ENCODE measurements around the gene EDDM3A.
"Not testable (repeated sequence)": the region's sequence is repeated elsewhere in the genome, so short reads cannot be mapped to it uniquely, and the experiment has no call there.

Gene EDDM3A

DNA sequence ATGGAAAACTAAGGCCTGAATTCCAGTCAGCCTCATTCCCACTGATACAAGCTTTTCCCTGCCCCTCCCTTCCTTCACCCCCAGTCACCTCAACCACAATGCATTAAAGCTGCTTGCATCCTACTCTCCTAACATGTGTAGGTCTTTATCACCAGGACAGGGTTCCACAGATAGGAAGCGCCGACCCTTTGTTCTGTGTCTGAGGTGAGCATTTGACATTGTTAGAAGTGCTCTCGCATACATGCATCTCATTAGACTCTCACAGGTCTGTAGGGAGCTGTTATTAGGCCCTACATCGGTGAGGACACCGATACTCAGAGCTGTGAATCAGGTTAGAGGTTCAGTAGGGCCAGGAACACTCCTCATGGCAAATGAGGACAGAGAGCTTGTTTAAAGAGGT lies 13.2 kb upstream of the EDDM3A start:
- Histone ChIP-seq H3K27ac (ENCODE audit: low read depth, low read length) (no peak overlapping the region), H3K36me3 (ENCODE audit: control insufficient read depth in 1 of 2, insufficient read depth in 2 of 2, low read length in 2 of 2) (no peaks in the 10 kb centered on the region), H3K9me3 (ENCODE audit: control insufficient read depth in 1 of 2, low read length in 2 of 2) (no peaks in the 10 kb centered on the region), H3K4me1 (ENCODE audit: control insufficient read depth in 1 of 2, insufficient read depth in 2 of 2, low read length in 2 of 2) (peaks cover 0 to 3% of the 10 kb centered on the region in 2 donors), H3K9ac (ENCODE audit: low read depth in 1 of 2, low read length in 2 of 2) (no peak overlapping the region), H3K4me3 (ENCODE audit: low read depth in 1 of 2, low read length in 2 of 2) (no peak overlapping the region), H3K27me3 (ENCODE audit: control insufficient read depth in 1 of 2, insufficient read depth in 2 of 2, low read length in 2 of 2) (no peaks in the 10 kb centered on the region)

DNA sequence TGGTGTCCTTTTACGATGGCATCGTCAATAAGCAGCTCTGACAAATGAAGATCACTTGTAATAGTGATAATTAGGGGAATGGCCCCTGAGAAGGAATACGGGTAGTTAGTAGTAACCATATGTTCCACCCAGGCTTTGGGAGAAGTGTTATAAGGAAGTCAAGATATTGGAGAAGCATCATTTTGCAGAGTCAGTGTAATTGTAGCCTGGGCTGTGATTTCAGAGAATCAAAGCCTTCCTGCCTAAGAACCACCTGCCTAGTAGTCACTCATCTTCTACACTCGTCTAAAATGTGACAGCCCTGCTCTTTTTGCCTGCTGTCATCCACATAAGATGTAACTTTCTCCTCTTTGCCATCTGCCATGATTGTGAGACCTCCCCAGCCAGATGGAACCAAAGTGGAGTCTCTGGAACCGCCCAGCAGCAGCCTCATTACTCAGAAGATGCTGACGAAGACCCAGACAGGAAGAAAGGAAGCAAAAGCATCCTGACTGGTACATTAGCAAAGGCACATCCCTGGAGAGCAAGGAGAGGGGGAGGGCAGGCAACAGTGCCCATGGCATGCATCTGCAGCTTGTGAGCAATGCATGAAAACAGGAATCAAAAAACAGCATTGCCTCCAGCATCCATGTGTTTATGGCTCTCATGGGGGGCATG lies 12.6 kb upstream of the EDDM3A start:
- no peaks in the 10 kb centered on the region for H3K27me3 ChIP-seq (ENCODE audit: control insufficient read depth in 1 of 2, insufficient read depth in 2 of 2, low read length in 2 of 2)
- peaks cover 0 to 3% of the 10 kb centered on the region in 2 donors for H3K4me1 ChIP-seq (ENCODE audit: control insufficient read depth in 1 of 2, insufficient read depth in 2 of 2, low read length in 2 of 2)
- no peak overlapping the region for H3K9ac ChIP-seq (ENCODE audit: low read depth in 1 of 2, low read length in 2 of 2)
- no peaks in the 10 kb centered on the region for H3K36me3 ChIP-seq (ENCODE audit: control insufficient read depth in 1 of 2, insufficient read depth in 2 of 2, low read length in 2 of 2)
- no peak overlapping the region for H3K4me3 ChIP-seq (ENCODE audit: low read depth in 1 of 2, low read length in 2 of 2)
- no peak overlapping the region for H3K27ac ChIP-seq (ENCODE audit: low read depth, low read length)
- no peaks in the 10 kb centered on the region for H3K9me3 ChIP-seq (ENCODE audit: control insufficient read depth in 1 of 2, low read length in 2 of 2)

DNA sequence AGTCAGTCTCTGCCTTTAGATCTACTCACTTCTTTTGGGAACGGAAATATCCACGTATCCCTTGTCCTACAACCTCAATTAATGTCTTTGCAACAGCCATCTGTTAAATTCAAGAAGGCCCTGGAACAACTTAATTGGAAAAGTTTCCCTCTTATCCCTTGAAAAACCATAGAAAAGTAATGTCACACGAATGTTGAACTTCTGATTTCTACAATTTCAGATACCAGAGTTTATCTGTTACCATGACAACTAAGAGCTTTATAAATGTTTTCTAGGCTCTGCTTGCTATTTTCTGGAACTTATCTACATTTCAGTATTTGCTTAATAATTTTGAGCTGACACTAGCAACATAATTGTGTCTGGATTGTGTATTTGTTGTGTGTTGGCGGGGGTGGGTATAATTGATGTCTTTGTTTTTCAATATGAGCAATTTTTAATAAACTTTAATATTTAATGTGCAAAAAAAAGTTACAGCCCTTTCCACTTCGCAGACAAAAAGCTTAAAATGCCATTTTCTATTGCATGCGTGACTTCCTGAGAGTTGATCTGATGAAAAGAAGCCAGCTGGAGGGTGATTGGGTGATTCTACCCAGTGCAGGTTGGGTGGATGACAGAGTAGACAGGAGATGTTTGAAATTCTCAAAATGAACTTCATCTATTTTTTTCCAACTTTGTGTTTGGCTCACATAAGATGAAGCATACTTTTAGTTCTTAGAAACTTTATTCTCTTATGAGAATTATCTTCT lies 11.8 kb upstream of the EDDM3A start:
- Histone ChIP-seq H3K9me3 (ENCODE audit: control insufficient read depth in 1 of 2, low read length in 2 of 2) (no peaks in the 10 kb centered on the region), H3K4me1 (ENCODE audit: control insufficient read depth in 1 of 2, insufficient read depth in 2 of 2, low read length in 2 of 2) (peaks cover 0 to 3% of the 10 kb centered on the region in 2 donors), H3K27ac (ENCODE audit: low read depth, low read length) (no peak overlapping the region), H3K9ac (ENCODE audit: low read depth in 1 of 2, low read length in 2 of 2) (no peak overlapping the region), H3K36me3 (ENCODE audit: control insufficient read depth in 1 of 2, insufficient read depth in 2 of 2, low read length in 2 of 2) (no peaks in the 10 kb centered on the region), H3K4me3 (ENCODE audit: low read depth in 1 of 2, low read length in 2 of 2) (no peak overlapping the region), H3K27me3 (ENCODE audit: control insufficient read depth in 1 of 2, insufficient read depth in 2 of 2, low read length in 2 of 2) (no peaks in the 10 kb centered on the region)

DNA sequence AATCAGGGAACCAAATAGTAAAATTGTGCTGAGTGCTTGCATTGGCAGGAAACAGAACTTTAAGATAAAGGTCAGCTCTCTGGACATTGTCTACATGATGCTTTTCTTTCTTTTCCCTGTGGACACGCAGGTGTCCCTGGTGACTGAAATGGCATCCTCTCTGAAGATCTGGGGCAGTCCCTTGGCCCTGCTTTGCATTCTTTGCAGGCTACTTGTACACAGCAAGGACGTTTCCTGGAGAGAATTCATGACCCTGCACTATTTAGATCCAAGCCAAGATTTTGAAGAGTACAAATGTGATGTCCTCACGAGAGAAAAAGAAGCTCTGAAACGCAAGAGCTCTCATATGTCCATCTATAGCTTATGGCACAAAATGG lies 11.3 kb upstream of the EDDM3A start:
- H3K9ac ChIP-seq (ENCODE audit: low read depth in 1 of 2, low read length in 2 of 2) = no peak overlapping the region
- no peak overlapping the region for H3K4me3 ChIP-seq (ENCODE audit: low read depth in 1 of 2, low read length in 2 of 2)
- H3K36me3 ChIP-seq (ENCODE audit: control insufficient read depth in 1 of 2, insufficient read depth in 2 of 2, low read length in 2 of 2) = no peaks in the 10 kb centered on the region
- H3K27me3 ChIP-seq (ENCODE audit: control insufficient read depth in 1 of 2, insufficient read depth in 2 of 2, low read length in 2 of 2) = no peaks in the 10 kb centered on the region
- no peaks in the 10 kb centered on the region for H3K9me3 ChIP-seq (ENCODE audit: control insufficient read depth in 1 of 2, low read length in 2 of 2)
- peaks cover 0 to 3% of the 10 kb centered on the region in 2 donors for H3K4me1 ChIP-seq (ENCODE audit: control insufficient read depth in 1 of 2, insufficient read depth in 2 of 2, low read length in 2 of 2)
- no peak overlapping the region for H3K27ac ChIP-seq (ENCODE audit: low read depth, low read length)

DNA sequence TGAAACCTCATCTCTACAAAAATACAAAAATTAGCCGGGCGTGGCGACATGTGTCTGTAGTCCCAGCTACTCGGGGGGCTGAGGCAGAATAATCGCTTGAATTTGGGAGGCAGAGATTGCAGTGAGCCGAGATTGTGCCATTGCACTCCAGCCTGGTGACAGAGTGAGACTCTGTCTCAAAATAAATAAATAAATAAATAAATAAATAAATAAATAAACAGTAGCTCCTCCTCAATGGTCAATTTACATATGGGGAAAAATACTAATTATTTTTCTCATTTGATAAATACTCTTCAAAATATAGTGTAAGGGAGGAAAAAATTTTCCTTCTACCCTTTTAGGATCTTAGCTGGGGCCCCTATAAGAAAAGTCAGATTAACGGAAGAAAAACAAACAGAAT lies 7.4 kb upstream of the EDDM3A start:
- H3K27me3 ChIP-seq (ENCODE audit: control insufficient read depth in 1 of 2, insufficient read depth in 2 of 2, low read length in 2 of 2); H3K4me1 ChIP-seq (ENCODE audit: control insufficient read depth in 1 of 2, insufficient read depth in 2 of 2, low read length in 2 of 2); H3K4me3 ChIP-seq (ENCODE audit: low read depth in 1 of 2, low read length in 2 of 2); H3K9me3 ChIP-seq (ENCODE audit: control insufficient read depth in 1 of 2, low read length in 2 of 2); H3K27ac ChIP-seq (ENCODE audit: low read depth, low read length); H3K36me3 ChIP-seq (ENCODE audit: control insufficient read depth in 1 of 2, insufficient read depth in 2 of 2, low read length in 2 of 2); H3K9ac ChIP-seq (ENCODE audit: low read depth in 1 of 2, low read length in 2 of 2): not testable (repeated sequence)

DNA sequence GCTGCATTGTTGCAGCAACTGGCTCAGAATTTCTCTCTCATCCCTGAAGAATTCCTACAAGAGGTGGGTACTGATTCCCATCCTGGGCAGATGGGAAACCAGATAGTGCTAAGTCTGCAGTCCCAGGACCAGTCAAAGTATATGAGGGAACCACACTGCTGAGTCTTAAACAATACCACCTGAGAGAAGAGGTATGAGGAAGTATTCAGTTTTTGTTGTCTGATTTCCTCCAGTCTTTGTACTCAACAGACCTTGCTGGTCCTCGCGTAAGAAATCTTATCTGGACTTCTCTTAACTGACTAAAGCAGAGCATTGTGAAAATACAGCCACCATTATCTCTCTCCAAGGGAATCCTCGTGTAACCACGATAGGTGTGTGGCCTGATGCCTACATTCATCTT lies 3.6 kb upstream of the EDDM3A start:
- H3K9ac ChIP-seq (ENCODE audit: low read depth in 1 of 2, low read length in 2 of 2) = no peak overlapping the region
- no peaks in the 10 kb centered on the region for H3K4me1 ChIP-seq (ENCODE audit: control insufficient read depth in 1 of 2, insufficient read depth in 2 of 2, low read length in 2 of 2)
- H3K27ac ChIP-seq (ENCODE audit: low read depth, low read length) = no peak overlapping the region
- H3K4me3 ChIP-seq (ENCODE audit: low read depth in 1 of 2, low read length in 2 of 2) = no peak overlapping the region
- H3K27me3 ChIP-seq (ENCODE audit: control insufficient read depth in 1 of 2, insufficient read depth in 2 of 2, low read length in 2 of 2) = no peaks in the 10 kb centered on the region
- no peaks in the 10 kb centered on the region for H3K36me3 ChIP-seq (ENCODE audit: control insufficient read depth in 1 of 2, insufficient read depth in 2 of 2, low read length in 2 of 2)
- H3K9me3 ChIP-seq (ENCODE audit: control insufficient read depth in 1 of 2, low read length in 2 of 2) = no peaks in the 10 kb centered on the region

DNA sequence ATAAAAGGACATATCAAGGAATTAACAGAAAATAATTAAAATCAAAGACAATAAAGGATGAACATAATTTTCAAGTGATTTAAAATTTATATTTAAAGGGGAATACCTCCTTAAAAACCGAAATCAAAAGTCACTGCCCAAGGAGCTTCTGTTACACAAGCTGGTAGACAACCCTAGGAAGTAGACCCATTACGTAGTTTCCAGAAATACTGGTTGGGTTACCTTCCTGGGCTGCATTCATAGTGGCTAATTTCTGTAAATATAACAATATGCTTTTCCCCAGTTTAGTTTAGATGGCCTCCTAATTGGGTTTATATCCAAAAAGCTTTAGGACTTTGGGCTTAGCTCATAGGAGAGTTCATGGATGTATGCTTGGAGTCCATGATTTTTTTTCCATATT lies 2.1 kb upstream of the EDDM3A start:
- Histone ChIP-seq H3K4me3 (ENCODE audit: low read depth in 1 of 2, low read length in 2 of 2) (no peak overlapping the region), H3K9ac (ENCODE audit: low read depth in 1 of 2, low read length in 2 of 2) (no peak overlapping the region), H3K27ac (ENCODE audit: low read depth, low read length) (no peak overlapping the region), H3K27me3 (ENCODE audit: control insufficient read depth in 1 of 2, insufficient read depth in 2 of 2, low read length in 2 of 2) (no peaks in the 10 kb centered on the region), H3K9me3 (ENCODE audit: control insufficient read depth in 1 of 2, low read length in 2 of 2) (no peaks in the 10 kb centered on the region), H3K4me1 (ENCODE audit: control insufficient read depth in 1 of 2, insufficient read depth in 2 of 2, low read length in 2 of 2) (peaks cover 0 to 7% of the 10 kb centered on the region in 2 donors), H3K36me3 (ENCODE audit: control insufficient read depth in 1 of 2, insufficient read depth in 2 of 2, low read length in 2 of 2) (no peaks in the 10 kb centered on the region)

DNA sequence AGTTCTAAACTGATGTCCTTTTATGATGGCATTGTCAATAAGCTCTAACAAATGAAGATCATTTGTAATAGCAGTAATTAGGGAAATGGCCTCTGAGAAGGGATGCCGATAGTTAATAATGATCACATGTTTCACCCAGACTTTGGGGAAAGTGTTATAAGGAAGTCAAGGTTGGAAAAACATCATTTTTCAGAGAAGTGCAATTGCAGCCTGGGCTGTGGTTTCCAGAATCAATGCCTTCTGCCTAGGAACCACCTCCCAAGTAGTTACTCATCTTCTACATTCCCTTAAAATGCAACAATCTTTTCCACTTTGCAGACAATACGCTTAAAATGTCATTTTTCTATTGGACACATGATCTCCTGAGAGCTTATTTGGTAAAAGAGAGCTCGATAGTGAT lies 879 bp downstream of the EDDM3A start:
- no peaks in the 10 kb centered on the region for H3K9me3 ChIP-seq (ENCODE audit: control insufficient read depth in 1 of 2, low read length in 2 of 2)
- no peaks in the 10 kb centered on the region for H3K27me3 ChIP-seq (ENCODE audit: control insufficient read depth in 1 of 2, insufficient read depth in 2 of 2, low read length in 2 of 2)
- H3K4me3 ChIP-seq (ENCODE audit: low read depth in 1 of 2, low read length in 2 of 2) = no peak overlapping the region
- no peak overlapping the region for H3K27ac ChIP-seq (ENCODE audit: low read depth, low read length)
- H3K9ac ChIP-seq (ENCODE audit: low read depth in 1 of 2, low read length in 2 of 2) = no peak overlapping the region
- H3K4me1 ChIP-seq (ENCODE audit: control insufficient read depth in 1 of 2, insufficient read depth in 2 of 2, low read length in 2 of 2) = peaks cover 0 to 7% of the 10 kb centered on the region in 2 donors
- H3K36me3 ChIP-seq (ENCODE audit: control insufficient read depth in 1 of 2, insufficient read depth in 2 of 2, low read length in 2 of 2) = no peaks in the 10 kb centered on the region

DNA sequence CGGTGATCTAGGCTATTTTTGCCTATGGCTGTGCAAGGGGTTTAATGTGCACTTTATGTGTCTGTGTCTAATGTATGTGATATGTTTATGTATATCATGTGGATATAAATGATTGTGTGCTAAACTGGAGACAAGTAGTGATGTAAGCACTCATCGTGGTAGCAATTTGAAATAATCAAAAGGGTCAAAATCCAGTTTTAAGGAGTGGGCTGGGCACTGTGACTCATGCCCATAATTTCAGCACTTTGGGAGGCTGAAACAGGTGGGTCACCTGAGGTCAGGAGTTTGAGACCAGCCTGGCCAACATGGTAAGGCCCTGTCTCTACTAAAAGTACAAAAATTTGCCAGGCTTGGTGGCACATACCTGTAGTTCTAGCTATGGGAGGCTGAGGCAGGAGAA lies 2.8 kb downstream of the EDDM3A start:
- no peak overlapping the region for H3K27ac ChIP-seq (ENCODE audit: low read depth, low read length)
- no peaks in the 10 kb centered on the region for H3K36me3 ChIP-seq (ENCODE audit: control insufficient read depth in 1 of 2, insufficient read depth in 2 of 2, low read length in 2 of 2)

DNA sequence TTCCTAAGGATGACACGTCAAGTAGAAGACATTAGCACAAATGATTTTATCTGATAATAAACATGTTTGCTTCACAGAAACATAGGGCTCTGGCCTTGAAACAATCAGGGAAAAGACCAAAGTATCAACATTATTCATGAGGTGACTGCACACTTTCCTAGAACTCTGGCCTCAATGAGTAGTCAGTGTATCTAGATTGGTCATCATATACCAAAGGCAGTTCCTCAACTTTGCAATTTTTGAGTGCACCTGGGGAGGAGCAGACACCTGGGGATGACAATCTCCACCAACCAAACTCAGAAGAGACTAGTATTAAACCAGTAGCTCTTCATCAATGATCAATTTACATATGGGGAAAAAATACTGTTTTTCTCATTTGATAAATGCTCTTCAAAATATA lies 4.5 kb downstream of the EDDM3A start:
- no peaks in the 10 kb centered on the region for H3K36me3 ChIP-seq (ENCODE audit: control insufficient read depth in 1 of 2, insufficient read depth in 2 of 2, low read length in 2 of 2)
- no peak overlapping the region for H3K27ac ChIP-seq (ENCODE audit: low read depth, low read length)
- no peak overlapping the region for H3K4me3 ChIP-seq (ENCODE audit: low read depth in 1 of 2, low read length in 2 of 2)
- H3K9ac ChIP-seq (ENCODE audit: low read depth in 1 of 2, low read length in 2 of 2) = no peak overlapping the region
- H3K4me1 ChIP-seq (ENCODE audit: control insufficient read depth in 1 of 2, insufficient read depth in 2 of 2, low read length in 2 of 2) = peaks cover 0 to 7% of the 10 kb centered on the region in 2 donors
- no peaks in the 10 kb centered on the region for H3K27me3 ChIP-seq (ENCODE audit: control insufficient read depth in 1 of 2, insufficient read depth in 2 of 2, low read length in 2 of 2)
- H3K9me3 ChIP-seq (ENCODE audit: control insufficient read depth in 1 of 2, low read length in 2 of 2) = peaks cover 11 to 14% of the 10 kb centered on the region in 2 donors

More for the DNA sequence above, 2.8 kb downstream of the EDDM3A start:
- Histone ChIP-seq H3K4me1 (ENCODE audit: control insufficient read depth in 1 of 2, insufficient read depth in 2 of 2, low read length in 2 of 2) (peaks cover 0 to 7% of the 10 kb centered on the region in 2 donors), H3K9ac (ENCODE audit: low read depth in 1 of 2, low read length in 2 of 2) (no peak overlapping the region), H3K9me3 (ENCODE audit: control insufficient read depth in 1 of 2, low read length in 2 of 2) (peaks cover 11 to 14% of the 10 kb centered on the region in 2 donors), H3K27me3 (ENCODE audit: control insufficient read depth in 1 of 2, insufficient read depth in 2 of 2, low read length in 2 of 2) (no peaks in the 10 kb centered on the region), H3K4me3 (ENCODE audit: low read depth in 1 of 2, low read length in 2 of 2) (no peak overlapping the region)

All from duodenal mucosa (tissue), 2 donors.